Measurements from ENCODE around the gene EVX1.

EVX1 gene

GRCh38 chr7:27199849-27200760 lies 42.5 kb upstream of the EVX1 start, which contains the start of gene HOXA13:
TSS of gene HOXA13 (minus strand) at chr7:27200091. CDS start at chr7:27200077, 14 bp downstream.
- Histone ChIP-seq H3K27ac (ENCODE audit: low read length) (no peak within 1 kb of the TSS), H3K4me1 (ENCODE audit: control insufficient read depth, insufficient read depth, low read length) (no peaks in the 10 kb centered on the region), H3K9me3 (ENCODE audit: control insufficient read depth, insufficient read depth, low read length) (no peaks in the 10 kb centered on the region), H3K4me3 (ENCODE audit: low read length) (peak within 1 kb of the TSS; percentile 5), H3K36me3 (ENCODE audit: control insufficient read depth, insufficient read depth, low read length) (no peaks in the 10 kb centered on the region), H3K27me3 (ENCODE audit: control insufficient read depth, insufficient read depth, low read length) (peaks cover 83% of the 10 kb centered on the region)
- no peak for DNase-seq (ENCODE audit: low read depth, low spot score)
- no CpG with 5 or more reads among the region's 99 CpGs for WGBS (ENCODE audit: insufficient coverage, insufficient read length)

GRCh38 chr7:27200761-27201579 lies 41.6 kb upstream of the EVX1 start:
- Histone ChIP-seq H3K4me3 (ENCODE audit: low read length) (no peak overlapping the region), H3K27ac (ENCODE audit: low read length) (no peak overlapping the region), H3K27me3 (ENCODE audit: control insufficient read depth, insufficient read depth, low read length) (peaks cover 85% of the 10 kb centered on the region), H3K9me3 (ENCODE audit: control insufficient read depth, insufficient read depth, low read length) (no peaks in the 10 kb centered on the region), H3K36me3 (ENCODE audit: control insufficient read depth, insufficient read depth, low read length) (no peaks in the 10 kb centered on the region), H3K4me1 (ENCODE audit: control insufficient read depth, insufficient read depth, low read length) (no peaks in the 10 kb centered on the region)
- WGBS (ENCODE audit: insufficient coverage, insufficient read length) = no CpG with 5 or more reads among the region's 14 CpGs
- no peak for DNase-seq (ENCODE audit: low read depth, low spot score)

- peaks cover 89% of the 10 kb centered on the region for H3K27me3 ChIP-seq (ENCODE audit: control insufficient read depth, insufficient read depth, low read length)
- H3K9me3 ChIP-seq (ENCODE audit: control insufficient read depth, insufficient read depth, low read length) = no peaks in the 10 kb centered on the region
- no peak overlapping the region for H3K4me3 ChIP-seq (ENCODE audit: low read length)
- DNase-seq (ENCODE audit: low read depth, low spot score) = no peak
- WGBS (ENCODE audit: insufficient coverage, insufficient read length) = no CpG with 5 or more reads among the region's 4 CpGs
- H3K36me3 ChIP-seq (ENCODE audit: control insufficient read depth, insufficient read depth, low read length) = no peaks in the 10 kb centered on the region
- H3K4me1 ChIP-seq (ENCODE audit: control insufficient read depth, insufficient read depth, low read length) = no peaks in the 10 kb centered on the region
- no peak overlapping the region for H3K27ac ChIP-seq (ENCODE audit: low read length)
Measured at GRCh38 chr7:27201580-27202017, 41.0 kb upstream of the EVX1 start.

- no peak for DNase-seq (ENCODE audit: low read depth, low spot score)
- no peaks in the 10 kb centered on the region for H3K9me3 ChIP-seq (ENCODE audit: control insufficient read depth, insufficient read depth, low read length)
- peaks cover 94% of the 10 kb centered on the region for H3K27me3 ChIP-seq (ENCODE audit: control insufficient read depth, insufficient read depth, low read length)
- H3K4me1 ChIP-seq (ENCODE audit: control insufficient read depth, insufficient read depth, low read length) = no peaks in the 10 kb centered on the region
- H3K27ac ChIP-seq (ENCODE audit: low read length) = no peak overlapping the region
- WGBS (ENCODE audit: insufficient coverage, insufficient read length) = no CpG with 5 or more reads among the region's 30 CpGs
- no peak overlapping the region for H3K4me3 ChIP-seq (ENCODE audit: low read length)
- no peaks in the 10 kb centered on the region for H3K36me3 ChIP-seq (ENCODE audit: control insufficient read depth, insufficient read depth, low read length)
Measured at GRCh38 chr7:27202018-27202861, 40.4 kb upstream of the EVX1 start.

- WGBS (ENCODE audit: insufficient coverage, insufficient read length) = no CpG with 5 or more reads among the region's 3 CpGs
- Histone ChIP-seq H3K9me3 (ENCODE audit: control insufficient read depth, insufficient read depth, low read length) (no peaks in the 10 kb centered on the region), H3K4me1 (ENCODE audit: control insufficient read depth, insufficient read depth, low read length) (no peaks in the 10 kb centered on the region), H3K4me3 (ENCODE audit: low read length) (no peak overlapping the region), H3K27ac (ENCODE audit: low read length) (no peak overlapping the region), H3K36me3 (ENCODE audit: control insufficient read depth, insufficient read depth, low read length) (no peaks in the 10 kb centered on the region), H3K27me3 (ENCODE audit: control insufficient read depth, insufficient read depth, low read length) (peaks cover 93% of the 10 kb centered on the region)
- DNase-seq (ENCODE audit: low read depth, low spot score) = no peak
Measured at GRCh38 chr7:27202862-27203134, 39.8 kb upstream of the EVX1 start.

GRCh38 chr7:27203365-27203953 lies 39.1 kb upstream of the EVX1 start:
- H3K4me1 ChIP-seq (ENCODE audit: control insufficient read depth, insufficient read depth, low read length) = no peaks in the 10 kb centered on the region
- WGBS (ENCODE audit: insufficient coverage, insufficient read length) = no CpG with 5 or more reads among the region's 10 CpGs
- no peak overlapping the region for H3K27ac ChIP-seq (ENCODE audit: low read length)
- no peak overlapping the region for H3K4me3 ChIP-seq (ENCODE audit: low read length)
- H3K27me3 ChIP-seq (ENCODE audit: control insufficient read depth, insufficient read depth, low read length) = peaks cover 93% of the 10 kb centered on the region
- no peak for DNase-seq (ENCODE audit: low read depth, low spot score)
- no peaks in the 10 kb centered on the region for H3K36me3 ChIP-seq (ENCODE audit: control insufficient read depth, insufficient read depth, low read length)
- H3K9me3 ChIP-seq (ENCODE audit: control insufficient read depth, insufficient read depth, low read length) = no peaks in the 10 kb centered on the region

GRCh38 chr7:27203964-27204594 lies 38.5 kb upstream of the EVX1 start:
- Histone ChIP-seq H3K36me3 (ENCODE audit: control insufficient read depth, insufficient read depth, low read length) (no peaks in the 10 kb centered on the region), H3K9me3 (ENCODE audit: control insufficient read depth, insufficient read depth, low read length) (no peaks in the 10 kb centered on the region), H3K4me3 (ENCODE audit: low read length) (no peak overlapping the region), H3K4me1 (ENCODE audit: control insufficient read depth, insufficient read depth, low read length) (no peaks in the 10 kb centered on the region), H3K27me3 (ENCODE audit: control insufficient read depth, insufficient read depth, low read length) (peaks cover 93% of the 10 kb centered on the region), H3K27ac (ENCODE audit: low read length) (no peak overlapping the region)
- DNase-seq (ENCODE audit: low read depth, low spot score) = no peak
- WGBS (ENCODE audit: insufficient coverage, insufficient read length) = no CpG with 5 or more reads among the region's 4 CpGs

- no peaks in the 10 kb centered on the region for H3K9me3 ChIP-seq (ENCODE audit: control insufficient read depth, insufficient read depth, low read length)
- no peaks in the 10 kb centered on the region for H3K4me1 ChIP-seq (ENCODE audit: control insufficient read depth, insufficient read depth, low read length)
- no CpG with 5 or more reads among the region's 41 CpGs for WGBS (ENCODE audit: insufficient coverage, insufficient read length)
- no peak for DNase-seq (ENCODE audit: low read depth, low spot score)
- peaks cover 96% of the 10 kb centered on the region for H3K27me3 ChIP-seq (ENCODE audit: control insufficient read depth, insufficient read depth, low read length)
- no peak overlapping the region for H3K27ac ChIP-seq (ENCODE audit: low read length)
- H3K4me3 ChIP-seq (ENCODE audit: low read length) = no peak overlapping the region
- H3K36me3 ChIP-seq (ENCODE audit: control insufficient read depth, insufficient read depth, low read length) = no peaks in the 10 kb centered on the region
Measured at GRCh38 chr7:27204851-27205322, 37.7 kb upstream of the EVX1 start.

GRCh38 chr7:27205325-27206280 lies 37.0 kb upstream of the EVX1 start:
- H3K9me3 ChIP-seq (ENCODE audit: control insufficient read depth, insufficient read depth, low read length) = no peaks in the 10 kb centered on the region
- H3K36me3 ChIP-seq (ENCODE audit: control insufficient read depth, insufficient read depth, low read length) = no peaks in the 10 kb centered on the region
- no peak for DNase-seq (ENCODE audit: low read depth, low spot score)
- no CpG with 5 or more reads among the region's 52 CpGs for WGBS (ENCODE audit: insufficient coverage, insufficient read length)
- no peak overlapping the region for H3K27ac ChIP-seq (ENCODE audit: low read length)
- H3K27me3 ChIP-seq (ENCODE audit: control insufficient read depth, insufficient read depth, low read length) = peaks cover 97% of the 10 kb centered on the region
- no peaks in the 10 kb centered on the region for H3K4me1 ChIP-seq (ENCODE audit: control insufficient read depth, insufficient read depth, low read length)
- H3K4me3 ChIP-seq (ENCODE audit: low read length) = no peak overlapping the region

Measured in iPS DF 6.9 (cell line).